ENCODE measurements around the gene XAB2.
A peak's percentile ranks its signal among the peaks of the same experiment; 100 is the strongest.

XAB2 gene

DNA sequence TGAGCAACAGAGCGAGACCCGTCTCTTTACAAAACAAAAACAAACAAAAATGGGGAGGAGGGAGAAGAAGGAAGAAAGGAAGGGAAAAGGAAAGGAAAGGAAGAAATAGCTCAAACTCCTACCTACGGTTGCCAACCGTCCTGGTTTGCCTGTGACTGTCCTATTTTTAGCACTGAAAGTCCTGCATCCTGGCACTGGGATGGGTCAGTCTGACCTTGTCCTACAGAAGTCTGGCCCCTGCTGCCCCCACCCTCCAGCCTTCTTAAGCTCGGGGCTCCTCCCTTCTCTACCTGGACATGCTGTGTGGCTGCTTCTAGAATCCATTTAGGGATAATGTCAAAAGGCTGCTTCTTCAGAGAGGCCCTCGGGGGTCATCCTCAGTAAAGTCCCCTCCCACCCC is 6.3 kb upstream of the XAB2 start:
- ChIA-PET POLR2A (interaction anchor here (0.6 to 1.1 kb wide), 4 partner anchors 8 to 1513 kb away, joined by 3 to 4 read pairs (median 3); partner anchors contain the start of gene TRAPPC5), CTCF (interaction anchor here (0.6 to 0.7 kb wide), 2 partner anchors 175 to 264 kb away, joined by 3 read pairs; no protein-coding TSS in a partner anchor)
- H3K36me3 ChIP-seq (ENCODE audit: control insufficient read depth in 2 of 2, insufficient read depth in 1 of 2, low read length in 2 of 2): peaks cover 7 to 18% of the 10 kb centered on the region in 2 experiments; a peak in 2 of 3 replicates
- H3K27ac ChIP-seq (ENCODE audit: extremely low read depth, low read depth, low read length): no peak overlapping the region
- no peaks in the 10 kb centered on the region for H3K9me3 ChIP-seq (ENCODE audit: control insufficient read depth, insufficient read depth, low read depth, low read length)
- peaks cover 1% of the 10 kb centered on the region; the same call in 1 of the 2 replicates for H3K4me1 ChIP-seq (ENCODE audit: control insufficient read depth, insufficient read depth, low read length)
- TF ChIP-seq ZNF366 (tag by site-specific recombination; conservative IDR thresholded peaks at IDR 0.05): peak; percentile 57
- no peak for TF ChIP-seq ZNF266 (tag by site-specific recombination; IDR thresholded peaks at IDR 0.05; ENCODE audit: low read depth)
- TF ChIP-seq TRIM28 (IDR thresholded peaks at IDR 0.05; ENCODE audit: borderline replicate concordance, low read length): no peak
- no peak for TF ChIP-seq KLF10 (tag by site-specific recombination; IDR thresholded peaks at IDR 0.05)
- no peak for TF ChIP-seq ZBTB21 (tag by site-specific recombination; IDR thresholded peaks at IDR 0.05)
- no peak for TF ChIP-seq ZNF473 (tag by site-specific recombination; IDR thresholded peaks at IDR 0.05)
- no peak overlapping the region for H3K4me3 ChIP-seq (ENCODE audit: low read depth, low read length)

DNA sequence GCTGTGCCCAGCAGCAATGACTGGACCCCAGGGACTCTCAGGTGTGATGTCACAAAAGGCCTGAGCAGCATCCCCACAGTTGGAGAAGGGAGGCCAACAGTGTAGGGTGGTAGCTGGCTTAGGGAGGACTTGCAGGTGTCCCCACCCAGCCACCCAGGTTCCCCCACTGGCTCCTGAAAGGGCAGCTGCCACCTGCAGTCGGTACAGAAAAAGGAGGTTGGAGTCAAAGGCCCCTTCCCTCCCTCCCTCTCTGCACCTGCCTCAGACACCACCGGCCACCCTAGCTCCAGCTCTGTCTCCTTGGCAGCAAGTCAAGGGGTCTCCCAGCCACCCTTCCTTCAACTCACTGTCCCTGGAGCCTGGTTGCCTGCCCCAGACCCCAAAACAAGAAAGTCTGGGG is 4.4 kb upstream of the XAB2 start, which contains the start of gene PCP2:
Gene PCP2, minus strand, starts transcription at position 22 of the 400 bp plus-strand sequence. CDS start 262 bp downstream, outside the sequence.
- no peaks in the 10 kb centered on the region for H3K9me3 ChIP-seq (ENCODE audit: control insufficient read depth, insufficient read depth, low read depth, low read length)
- peaks cover 4% of the 10 kb centered on the region; the same call in 1 of the 2 replicates for H3K4me1 ChIP-seq (ENCODE audit: control insufficient read depth, insufficient read depth, low read length)
- no peak within 1 kb of the TSS for H3K4me3 ChIP-seq (ENCODE audit: low read depth, low read length)
- H3K36me3 ChIP-seq (ENCODE audit: control insufficient read depth in 2 of 2, insufficient read depth in 1 of 2, low read length in 2 of 2): peaks cover 0 to 9% of the 10 kb centered on the region in 2 experiments; a peak in 1 of 3 replicates
- ChIA-PET POLR2A (interaction anchor here (0.7 to 1.1 kb wide), 3 partner anchors 9 to 65 kb away, joined by 3 to 4 read pairs (median 3); no protein-coding TSS in a partner anchor), CTCF (interaction anchor here (0.6 to 0.7 kb wide), 2 partner anchors 9 to 166 kb away, joined by 3 read pairs; no protein-coding TSS in a partner anchor)
- no peak within 1 kb of the TSS for H3K27ac ChIP-seq (ENCODE audit: extremely low read depth, low read depth, low read length)
- TF ChIP-seq TCF7L2 (IDR thresholded peaks at IDR 0.05; ENCODE audit: borderline replicate concordance, low read depth, low read length) (no peak), ZNF571 (tag by site-specific recombination; IDR thresholded peaks at IDR 0.05) (no peak), ZNF274 (IDR thresholded peaks at IDR 0.05; ENCODE audit: low read length) (no peak), ZNF274 (tag by site-specific recombination; IDR thresholded peaks at IDR 0.05; ENCODE audit: borderline replicate concordance) (no peak)

DNA sequence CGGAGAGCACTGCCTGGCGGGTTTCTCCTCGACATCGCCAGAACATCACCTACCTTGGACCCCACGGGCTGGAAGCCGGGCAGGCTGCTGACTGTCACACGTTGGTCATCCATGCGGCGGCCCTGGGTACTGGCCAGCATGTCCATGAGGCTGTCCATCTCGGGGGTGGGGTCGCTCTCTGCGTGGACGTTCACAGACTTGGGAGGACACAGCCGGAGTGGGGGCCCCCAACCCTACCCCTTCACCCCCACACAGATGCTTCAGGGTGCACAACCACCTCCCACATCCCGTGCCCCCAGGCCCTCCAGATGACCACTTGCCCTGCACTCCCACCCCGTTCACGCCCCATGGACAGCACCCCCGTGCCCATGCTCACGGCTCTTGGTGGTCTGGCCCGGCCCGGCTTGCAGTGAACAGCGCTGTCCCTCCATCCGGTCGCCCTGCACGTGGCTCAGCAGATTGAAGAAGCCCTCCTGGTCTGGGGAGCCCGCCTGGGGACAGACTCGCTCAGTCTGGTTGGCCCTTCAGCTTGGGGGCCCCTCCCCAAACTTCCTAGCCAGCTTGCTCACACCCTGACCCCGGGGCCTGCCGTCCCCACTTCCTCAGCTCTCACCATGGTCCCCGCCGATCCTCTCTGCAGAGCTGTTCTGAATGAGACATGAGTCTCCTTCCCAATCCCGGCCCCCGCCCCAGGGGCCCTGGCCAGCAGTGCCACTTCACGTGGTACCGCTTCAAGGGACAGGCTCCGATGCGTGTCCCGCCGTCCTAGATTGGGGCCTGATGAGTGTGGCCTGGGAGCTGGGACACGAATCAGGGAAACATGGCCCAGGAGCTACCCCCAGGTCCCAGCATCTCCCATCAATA is 3.2 kb upstream of the XAB2 start:
- TF ChIP-seq ZNF843 (tag by site-specific recombination; IDR thresholded peaks at IDR 0.05): no peak
- no peak for TF ChIP-seq ZNF138 (tag by site-specific recombination; IDR thresholded peaks at IDR 0.05; ENCODE audit: borderline replicate concordance)
- TF ChIP-seq GLIS2 (tag by site-specific recombination; IDR thresholded peaks at IDR 0.05): no peak
- TF ChIP-seq, protein P1, sequence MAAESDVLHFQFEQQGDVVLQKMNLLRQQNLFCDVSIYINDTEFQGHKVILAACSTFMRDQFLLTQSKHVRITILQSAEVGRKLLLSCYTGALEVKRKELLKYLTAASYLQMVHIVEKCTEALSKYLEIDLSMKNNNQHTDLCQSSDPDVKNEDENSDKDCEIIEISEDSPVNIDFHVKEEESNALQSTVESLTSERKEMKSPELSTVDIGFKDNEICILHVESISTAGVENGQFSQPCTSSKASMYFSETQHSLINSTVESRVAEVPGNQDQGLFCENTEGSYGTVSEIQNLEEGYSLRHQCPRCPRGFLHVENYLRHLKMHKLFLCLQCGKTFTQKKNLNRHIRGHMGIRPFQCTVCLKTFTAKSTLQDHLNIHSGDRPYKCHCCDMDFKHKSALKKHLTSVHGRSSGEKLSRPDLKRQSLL (tag by site-specific recombination; IDR thresholded peaks at IDR 0.05): no peak
- Histone ChIP-seq H3K36me3 (ENCODE audit: control insufficient read depth in 2 of 2, insufficient read depth in 1 of 2, low read length in 2 of 2) (peaks cover 0 to 14% of the 10 kb centered on the region in 2 experiments; a peak in 1 of 3 replicates), H3K27ac (ENCODE audit: extremely low read depth, low read depth, low read length) (no peak overlapping the region), H3K4me3 (ENCODE audit: low read depth, low read length) (no peak overlapping the region), H3K9me3 (ENCODE audit: control insufficient read depth, insufficient read depth, low read depth, low read length) (no peaks in the 10 kb centered on the region), H3K4me1 (ENCODE audit: control insufficient read depth, insufficient read depth, low read length) (peaks cover 4% of the 10 kb centered on the region; the same call in 1 of the 2 replicates)
- POLR2A ChIA-PET: interaction anchor here (0.6 to 0.7 kb wide), 2 partner anchors 7 to 188 kb away, joined by 3 read pairs; no protein-coding TSS in a partner anchor
- CTCF ChIA-PET: no interaction called here

DNA sequence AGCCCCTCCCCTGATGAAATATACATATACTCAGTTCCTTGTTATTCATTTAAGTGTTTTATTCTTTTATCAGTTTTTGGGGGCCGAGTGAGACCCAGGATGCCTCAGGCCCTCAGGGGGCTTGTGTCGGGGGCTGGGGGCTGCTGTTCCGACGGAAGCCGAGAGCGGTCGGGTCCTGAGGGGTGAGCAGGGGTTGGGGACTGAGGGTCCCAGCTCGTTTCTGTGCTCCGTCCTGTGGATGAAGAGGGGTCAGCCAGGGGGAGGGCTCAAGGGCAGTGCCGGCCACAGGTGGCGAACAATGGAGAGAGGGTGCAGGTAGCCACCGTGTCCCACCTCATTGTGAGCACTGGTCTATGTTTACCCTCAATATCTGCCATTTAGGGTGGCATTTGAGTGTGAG is 2.2 kb upstream of the XAB2 start:
- ChIA-PET POLR2A (no interaction called here), CTCF (no interaction called here)
- Histone ChIP-seq H3K36me3 (ENCODE audit: control insufficient read depth in 2 of 2, insufficient read depth in 1 of 2, low read length in 2 of 2) (peaks cover 0 to 22% of the 10 kb centered on the region in 2 experiments; a peak in 1 of 3 replicates), H3K4me1 (ENCODE audit: control insufficient read depth, insufficient read depth, low read length) (peaks cover 4% of the 10 kb centered on the region; the same call in 1 of the 2 replicates), H3K4me3 (ENCODE audit: low read depth, low read length) (no peak overlapping the region), H3K9me3 (ENCODE audit: control insufficient read depth, insufficient read depth, low read depth, low read length) (no peaks in the 10 kb centered on the region), H3K27ac (ENCODE audit: extremely low read depth, low read depth, low read length) (no peak overlapping the region)
- TF ChIP-seq ZNF747 (tag by site-specific recombination; IDR thresholded peaks at IDR 0.05) (no peak), GLIS1 (tag by site-specific recombination; IDR thresholded peaks at IDR 0.05) (no peak)

Measured in HEK293 (cell line).